Adrenal gland (tissue), 5 donors: ENCODE data around the gene CNTN4.

ENCODE experiments used
- POLR2A ChIP-seq, 2 donors: fragments of 450-650 bp; IDR thresholded peaks; one replicate each; pipeline ENCODE4 v1.6.1; 2017; ENCODE audit warnings: antibody characterized with exemption in 2 of 2, mild to moderate bottlenecking in 2 of 2, moderate library complexity in 1 of 2
- TF ChIP-seq, protein P1 (sequence below), 6 experiments: fragments of 450-650 bp in 4 of 6; fragments of 200-600 bp in 2 of 6; sonication (generic) in 1 of 6; IDR thresholded peaks; 1 replicate in 5 of 6; 2 replicates in 1 of 6; pipeline versions ENCODE4 v1.5.1 to v1.8.0; 2016 to 2021; ENCODE audit warnings: antibody characterized with exemption in 6 of 6, mild to moderate bottlenecking in 2 of 6, moderate library complexity in 1 of 6
- donor health status: DM: no; HTN: no; CAD: no.

DNA sequence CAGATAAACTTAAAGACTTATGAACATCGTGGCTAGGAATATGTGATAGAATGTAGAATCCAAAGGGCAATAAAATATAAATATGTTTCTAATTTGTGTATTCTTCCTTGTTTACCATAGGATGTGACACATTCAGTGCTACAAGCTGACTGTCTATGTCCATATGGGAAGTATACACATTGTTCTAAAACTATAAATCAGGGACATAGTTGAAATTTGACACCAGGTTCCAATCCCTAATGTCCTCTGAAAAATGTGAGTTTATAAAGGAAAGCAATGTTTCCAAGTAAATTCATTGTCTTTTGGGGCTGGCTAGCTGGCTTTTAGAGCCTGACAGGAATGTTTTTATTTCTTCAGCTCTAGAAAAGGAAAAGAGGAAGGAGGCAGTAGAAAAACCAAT is 273.6 kb downstream of the CNTN4 start:
- TF ChIP-seq, protein P1, sequence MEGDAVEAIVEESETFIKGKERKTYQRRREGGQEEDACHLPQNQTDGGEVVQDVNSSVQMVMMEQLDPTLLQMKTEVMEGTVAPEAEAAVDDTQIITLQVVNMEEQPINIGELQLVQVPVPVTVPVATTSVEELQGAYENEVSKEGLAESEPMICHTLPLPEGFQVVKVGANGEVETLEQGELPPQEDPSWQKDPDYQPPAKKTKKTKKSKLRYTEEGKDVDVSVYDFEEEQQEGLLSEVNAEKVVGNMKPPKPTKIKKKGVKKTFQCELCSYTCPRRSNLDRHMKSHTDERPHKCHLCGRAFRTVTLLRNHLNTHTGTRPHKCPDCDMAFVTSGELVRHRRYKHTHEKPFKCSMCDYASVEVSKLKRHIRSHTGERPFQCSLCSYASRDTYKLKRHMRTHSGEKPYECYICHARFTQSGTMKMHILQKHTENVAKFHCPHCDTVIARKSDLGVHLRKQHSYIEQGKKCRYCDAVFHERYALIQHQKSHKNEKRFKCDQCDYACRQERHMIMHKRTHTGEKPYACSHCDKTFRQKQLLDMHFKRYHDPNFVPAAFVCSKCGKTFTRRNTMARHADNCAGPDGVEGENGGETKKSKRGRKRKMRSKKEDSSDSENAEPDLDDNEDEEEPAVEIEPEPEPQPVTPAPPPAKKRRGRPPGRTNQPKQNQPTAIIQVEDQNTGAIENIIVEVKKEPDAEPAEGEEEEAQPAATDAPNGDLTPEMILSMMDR (IDR thresholded peaks at IDR 0.05), result no peak
- TF ChIP-seq POLR2A (IDR thresholded peaks at IDR 0.05), result no peak
